Measurements from ENCODE around the gene RASGRF1. TPM values are rescaled to one million over a fixed set of nuclear protein-coding genes. Genes with fewer than 3 reads are reported as not detected.

RASGRF1 gene
- total RNA-seq, 2 experiments from 2014 or later, result 0.02 TPM; not detected in 1

- no peak for DNase-seq
- CTCF ChIA-PET, result no interaction called here
- Mint-ChIP-seq H3K27ac (no peak overlapping the region), H3K4me1 (peaks cover 7% of the 10 kb centered on the region), H3K4me3 (no peak overlapping the region), H3K27me3 (peaks cover 73% of the 10 kb centered on the region), H3K9me3 (ENCODE audit: low read depth) (no peaks in the 10 kb centered on the region), H3K36me3 (no peaks in the 10 kb centered on the region)
- ATAC-seq, result no peak
These were observed 592 bp downstream of the RASGRF1 start for GRCh38 chr15:79089890-79090486.

- Mint-ChIP-seq H3K27ac (no peak overlapping the region), H3K4me1 (peaks cover 7% of the 10 kb centered on the region), H3K4me3 (no peak overlapping the region), H3K9me3 (ENCODE audit: low read depth) (no peaks in the 10 kb centered on the region), H3K27me3 (peaks cover 70% of the 10 kb centered on the region), H3K36me3 (no peaks in the 10 kb centered on the region)
- ATAC-seq (no peak), DNase-seq (no peak)
- CTCF ChIA-PET, result interaction anchor here (1.5 to 1.7 kb wide), 2 partner anchors 61 to 95 kb away, joined by 5 to 6 read pairs; no protein-coding TSS in a partner anchor
These were observed 1.2 kb downstream of the RASGRF1 start for GRCh38 chr15:79089331-79089889.

GRCh38 chr15:79088426-79089205 lies 2.0 kb downstream of the RASGRF1 start:
- CTCF ChIA-PET, result interaction anchor here (1.5 to 1.7 kb wide), 2 partner anchors 60 to 96 kb away, joined by 5 to 6 read pairs; no protein-coding TSS in a partner anchor
- ATAC-seq, result no peak
- peaks cover 73% of the 10 kb centered on the region for H3K27me3 Mint-ChIP-seq

GRCh38 chr15:79086814-79087213 lies 3.8 kb downstream of the RASGRF1 start:
- H3K27me3 Mint-ChIP-seq, result peaks cover 59% of the 10 kb centered on the region
- H3K4me1 Mint-ChIP-seq, result peaks cover 3% of the 10 kb centered on the region
- no peak overlapping the region for H3K27ac Mint-ChIP-seq
- H3K9me3 Mint-ChIP-seq (ENCODE audit: low read depth), result no peaks in the 10 kb centered on the region
- H3K4me3 Mint-ChIP-seq, result no peak overlapping the region
- no peak for DNase-seq
- no peaks in the 10 kb centered on the region for H3K36me3 Mint-ChIP-seq
- CTCF ChIA-PET, result no interaction called here
- no peak for ATAC-seq

More at GRCh38 chr15:79088426-79089205, 2.0 kb downstream of the RASGRF1 start:
- no peak for DNase-seq
- no peaks in the 10 kb centered on the region for H3K9me3 Mint-ChIP-seq (ENCODE audit: low read depth)
- peaks cover 7% of the 10 kb centered on the region for H3K4me1 Mint-ChIP-seq
- no peak overlapping the region for H3K27ac Mint-ChIP-seq
- H3K36me3 Mint-ChIP-seq, result no peaks in the 10 kb centered on the region
- no peak overlapping the region for H3K4me3 Mint-ChIP-seq

GRCh38 chr15:79084308-79084968 lies 6.1 kb downstream of the RASGRF1 start:
- Mint-ChIP-seq H3K4me1 (no peaks in the 10 kb centered on the region), H3K27me3 (peaks cover 40% of the 10 kb centered on the region), H3K27ac (no peak overlapping the region), H3K9me3 (ENCODE audit: low read depth) (no peaks in the 10 kb centered on the region), H3K4me3 (no peak overlapping the region), H3K36me3 (no peaks in the 10 kb centered on the region)
- no peak for ATAC-seq
- CTCF ChIA-PET, result no interaction called here
- no peak for DNase-seq

- CTCF ChIA-PET, result no interaction called here
- Mint-ChIP-seq H3K36me3 (no peaks in the 10 kb centered on the region), H3K9me3 (ENCODE audit: low read depth) (no peaks in the 10 kb centered on the region), H3K27me3 (peaks cover 29% of the 10 kb centered on the region), H3K27ac (no peak overlapping the region), H3K4me3 (no peak overlapping the region), H3K4me1 (no peaks in the 10 kb centered on the region)
- ATAC-seq (no peak), DNase-seq (no peak)
These were observed 7.4 kb downstream of the RASGRF1 start for GRCh38 chr15:79083154-79083553.

- H3K27me3 Mint-ChIP-seq, result peaks cover 22% of the 10 kb centered on the region
- no peaks in the 10 kb centered on the region for H3K4me1 Mint-ChIP-seq
- ATAC-seq (no peak), DNase-seq (no peak)
- no peaks in the 10 kb centered on the region for H3K9me3 Mint-ChIP-seq (ENCODE audit: low read depth)
- H3K36me3 Mint-ChIP-seq, result no peaks in the 10 kb centered on the region
- CTCF ChIA-PET, result no interaction called here
- no peak overlapping the region for H3K4me3 Mint-ChIP-seq
- no peak overlapping the region for H3K27ac Mint-ChIP-seq
These were observed 8.1 kb downstream of the RASGRF1 start for GRCh38 chr15:79082363-79083070.

- ATAC-seq, result no peak
- Mint-ChIP-seq H3K4me3 (no peak overlapping the region), H3K27me3 (peaks cover 4% of the 10 kb centered on the region), H3K9me3 (ENCODE audit: low read depth) (no peaks in the 10 kb centered on the region), H3K27ac (no peak overlapping the region), H3K36me3 (no peaks in the 10 kb centered on the region), H3K4me1 (no peaks in the 10 kb centered on the region)
- DNase-seq, result no peak
- CTCF ChIA-PET, result no interaction called here
These were observed 11.7 kb downstream of the RASGRF1 start for GRCh38 chr15:79078763-79079410.

GRCh38 chr15:79078003-79078402 lies 12.6 kb downstream of the RASGRF1 start:
- H3K4me3 Mint-ChIP-seq, result no peak overlapping the region
- no peaks in the 10 kb centered on the region for H3K36me3 Mint-ChIP-seq
- H3K9me3 Mint-ChIP-seq (ENCODE audit: low read depth), result no peaks in the 10 kb centered on the region
- CTCF ChIA-PET, result no interaction called here
- peaks cover 2% of the 10 kb centered on the region for H3K27me3 Mint-ChIP-seq
- no peak for ATAC-seq
- H3K27ac Mint-ChIP-seq, result no peak overlapping the region
- no peaks in the 10 kb centered on the region for H3K4me1 Mint-ChIP-seq
- no peak for DNase-seq

- Mint-ChIP-seq H3K27ac (no peak overlapping the region), H3K36me3 (no peaks in the 10 kb centered on the region), H3K4me3 (no peak overlapping the region), H3K9me3 (ENCODE audit: low read depth) (no peaks in the 10 kb centered on the region), H3K27me3 (peaks cover 2% of the 10 kb centered on the region), H3K4me1 (no peaks in the 10 kb centered on the region)
- ATAC-seq (no peak), DNase-seq (no peak)
- CTCF ChIA-PET, result interaction anchor here (1.3 kb wide), 1 partner anchor 70 kb away, joined by 4 read pairs; no protein-coding TSS in a partner anchor
These were observed 13.9 kb downstream of the RASGRF1 start for GRCh38 chr15:79076661-79077060.

- Mint-ChIP-seq H3K27me3 (peaks cover 2% of the 10 kb centered on the region), H3K9me3 (ENCODE audit: low read depth) (no peaks in the 10 kb centered on the region), H3K4me1 (no peaks in the 10 kb centered on the region), H3K27ac (no peak overlapping the region), H3K4me3 (no peak overlapping the region), H3K36me3 (no peaks in the 10 kb centered on the region)
- CTCF ChIA-PET, result no interaction called here
- DNase-seq (no peak), ATAC-seq (no peak)
These were observed 15.3 kb downstream of the RASGRF1 start for GRCh38 chr15:79075256-79075655.

GRCh38 chr15:79073336-79073735 lies 17.2 kb downstream of the RASGRF1 start:
- H3K27me3 Mint-ChIP-seq, result no peaks in the 10 kb centered on the region
- ATAC-seq, result no peak
- no peak overlapping the region for H3K4me3 Mint-ChIP-seq
- no peaks in the 10 kb centered on the region for H3K4me1 Mint-ChIP-seq
- no peak for DNase-seq
- H3K9me3 Mint-ChIP-seq (ENCODE audit: low read depth), result no peaks in the 10 kb centered on the region
- CTCF ChIA-PET, result no interaction called here
- no peak overlapping the region for H3K27ac Mint-ChIP-seq
- H3K36me3 Mint-ChIP-seq, result no peaks in the 10 kb centered on the region

- H3K9me3 Mint-ChIP-seq (ENCODE audit: low read depth), result no peaks in the 10 kb centered on the region
- H3K4me3 Mint-ChIP-seq, result no peak overlapping the region
- ATAC-seq, result no peak
- no peaks in the 10 kb centered on the region for H3K4me1 Mint-ChIP-seq
- H3K36me3 Mint-ChIP-seq, result no peaks in the 10 kb centered on the region
- H3K27me3 Mint-ChIP-seq, result no peaks in the 10 kb centered on the region
- H3K27ac Mint-ChIP-seq, result no peak overlapping the region
- DNase-seq, result no peak
- CTCF ChIA-PET, result no interaction called here
These were observed 18.7 kb downstream of the RASGRF1 start for GRCh38 chr15:79071901-79072300.

Measured in activated CD8-positive, alpha-beta memory T cell treated with anti-CD3 and anti-CD28 coated beads, Interleukin-2, amount 10 ng/mL, durations not matched to agents 7 days and 5 days (primary cell).